Measurements from ENCODE around the gene DOCK6. TPM values are rescaled to one million over a fixed set of nuclear protein-coding genes. Genes with fewer than 3 reads are reported as not detected.
"Not testable (repeated sequence)": the region's sequence is repeated elsewhere in the genome, so short reads cannot be mapped to it uniquely, and the experiment has no call there.

Gene DOCK6
- total and polyA plus RNA-seq, 2 of the 13 experiments (the other 11 are each of a cell fraction or from before 2014, with no cell fraction given) = 5.4 to 38.1 TPM

GRCh38 chr19:11179145-11179465, 83.2 kb downstream of the DOCK6 start:
- DNase-seq (ENCODE audit: low spot score); H3K27ac ChIP-seq (ENCODE audit: extremely low read length, insufficient read depth, low read length); H3K4me2 ChIP-seq (ENCODE audit: low read depth, low read length); FAIRE-seq; BruUV-seq (replicated peaks); H3K4me1 ChIP-seq (ENCODE audit: insufficient read depth, low read length); H3K9me3 ChIP-seq (ENCODE audit: low read length); intact Hi-C loops (cut with micrococcal nuclease; ENCODE audit: unreplicated experiment); H2AFZ ChIP-seq (ENCODE audit: low read length); H4K20me1 ChIP-seq (ENCODE audit: insufficient read depth, low read length); CTCF ChIA-PET (ENCODE audit: low intra/inter-chr PET ratio, low total read pairs); H3K9ac ChIP-seq (ENCODE audit: insufficient read depth, low read depth, low read length); H3K27me3 ChIP-seq (ENCODE audit: control insufficient read depth in 1 of 2, insufficient read depth in 2 of 2, low read length in 2 of 2); in situ Hi-C loops (cut with HindIII; ENCODE audit: extremely low pct_ligation_motif_present, low pct_unique_long_range_greater_than_20kb); ATAC-seq; H3K79me2 ChIP-seq (ENCODE audit: insufficient read depth, low read length); H3K4me3 ChIP-seq (replicated peaks in 1 of 3; ENCODE audit: insufficient read depth in 1 of 3, low read depth in 2 of 3, low read length in 3 of 3); POLR2A ChIA-PET: not testable (repeated sequence)
- 97% methylated on average over 9 of the region's 9 CpGs for WGBS (ENCODE audit: low lambda C conversion rate)
- peaks cover 0 to 11% of the 10 kb centered on the region in 2 experiments; a peak in 1 of 5 replicates for H3K36me3 ChIP-seq (replicated peaks in 1 of 2; ENCODE audit: control insufficient read depth in 1 of 2, insufficient read depth in 2 of 2, low read length in 2 of 2)

- H2AFZ ChIP-seq (ENCODE audit: low read length) = no peak overlapping the region
- no peaks in the 10 kb centered on the region for H4K20me1 ChIP-seq (ENCODE audit: insufficient read depth, low read length)
- FAIRE-seq = no peak
- ChIA-PET CTCF (ENCODE audit: low intra/inter-chr PET ratio, low total read pairs) (no interaction called here), POLR2A (no interaction called here)
- BruUV-seq (replicated peaks) = no TSS peak
- no peak for DNase-seq (ENCODE audit: low spot score)
- ATAC-seq = no peak
- H3K9ac ChIP-seq (ENCODE audit: insufficient read depth, low read depth, low read length) = no peak overlapping the region
- no peak overlapping the region for H3K4me3 ChIP-seq (replicated peaks in 1 of 3; ENCODE audit: insufficient read depth in 1 of 3, low read depth in 2 of 3, low read length in 3 of 3)
- in situ Hi-C loops (cut with HindIII; ENCODE audit: extremely low pct_ligation_motif_present, low pct_unique_long_range_greater_than_20kb) = no loop called here
- WGBS (ENCODE audit: low lambda C conversion rate) = 95% methylated on average over 9 of the region's 9 CpGs
- no peaks in the 10 kb centered on the region for H3K27me3 ChIP-seq (ENCODE audit: control insufficient read depth in 1 of 2, insufficient read depth in 2 of 2, low read length in 2 of 2)
- H3K27ac ChIP-seq (ENCODE audit: extremely low read length, insufficient read depth, low read length) = no peak overlapping the region
- H3K4me1 ChIP-seq (ENCODE audit: insufficient read depth, low read length) = peaks cover 8% of the 10 kb centered on the region; the same call in 1 of the 2 replicates
- no peaks in the 10 kb centered on the region for H3K9me3 ChIP-seq (ENCODE audit: low read length)
- intact Hi-C loops (cut with micrococcal nuclease; ENCODE audit: unreplicated experiment) = no loop called here
- no peak for TF ChIP-seq RXRA (CRISPR knock-in tag; IDR thresholded peaks at IDR 0.05)
- TF ChIP-seq HNRNPK (IDR thresholded peaks at IDR 0.05; ENCODE audit: low read depth, low read length, poor library complexity, severe bottlenecking) = no peak
- no peak for TF ChIP-seq ZNF251 (CRISPR knock-in tag; IDR thresholded peaks at IDR 0.05)
- TF ChIP-seq ASH2L (IDR thresholded peaks at IDR 0.05; ENCODE audit: insufficient read length, low read depth, low read length) = no peak
- no peak for TF ChIP-seq AKAP8 (CRISPR knock-in tag; IDR thresholded peaks at IDR 0.05)
- TF ChIP-seq NFIC (IDR thresholded peaks at IDR 0.05; ENCODE audit: low read length) = no peak
- TF ChIP-seq NAIF1 (CRISPR knock-in tag; IDR thresholded peaks at IDR 0.05; ENCODE audit: borderline replicate concordance) = no peak
- no peak overlapping the region for H3K4me2 ChIP-seq (ENCODE audit: low read depth, low read length)
- H3K79me2 ChIP-seq (ENCODE audit: insufficient read depth, low read length) = no peaks in the 10 kb centered on the region
- H3K36me3 ChIP-seq (replicated peaks in 1 of 2; ENCODE audit: control insufficient read depth in 1 of 2, insufficient read depth in 2 of 2, low read length in 2 of 2) = peaks cover 2 to 20% of the 10 kb centered on the region in 2 experiments; a peak in 3 of 5 replicates
Observed at GRCh38 chr19:11177592-11177991, 84.7 kb downstream of the DOCK6 start.

Data from HepG2 (cell line).